GM12873 (cell line): ENCODE data around the gene COX8A.
A peak's percentile ranks its signal among the peaks of the same experiment; 100 is the strongest.

Experiments used
- TF ChIP-seq, protein P1 (sequence below): IDR thresholded peaks from 2 replicates; pipeline ENCODE4 v1.5.1; 2012; ENCODE audit warnings: low read depth, mild to moderate bottlenecking, moderate library complexity, low read length, control low read depth; ENCODE audit not compliant: insufficient read depth; ENCODE audit errors: missing control alignments

Gene COX8A

DNA sequence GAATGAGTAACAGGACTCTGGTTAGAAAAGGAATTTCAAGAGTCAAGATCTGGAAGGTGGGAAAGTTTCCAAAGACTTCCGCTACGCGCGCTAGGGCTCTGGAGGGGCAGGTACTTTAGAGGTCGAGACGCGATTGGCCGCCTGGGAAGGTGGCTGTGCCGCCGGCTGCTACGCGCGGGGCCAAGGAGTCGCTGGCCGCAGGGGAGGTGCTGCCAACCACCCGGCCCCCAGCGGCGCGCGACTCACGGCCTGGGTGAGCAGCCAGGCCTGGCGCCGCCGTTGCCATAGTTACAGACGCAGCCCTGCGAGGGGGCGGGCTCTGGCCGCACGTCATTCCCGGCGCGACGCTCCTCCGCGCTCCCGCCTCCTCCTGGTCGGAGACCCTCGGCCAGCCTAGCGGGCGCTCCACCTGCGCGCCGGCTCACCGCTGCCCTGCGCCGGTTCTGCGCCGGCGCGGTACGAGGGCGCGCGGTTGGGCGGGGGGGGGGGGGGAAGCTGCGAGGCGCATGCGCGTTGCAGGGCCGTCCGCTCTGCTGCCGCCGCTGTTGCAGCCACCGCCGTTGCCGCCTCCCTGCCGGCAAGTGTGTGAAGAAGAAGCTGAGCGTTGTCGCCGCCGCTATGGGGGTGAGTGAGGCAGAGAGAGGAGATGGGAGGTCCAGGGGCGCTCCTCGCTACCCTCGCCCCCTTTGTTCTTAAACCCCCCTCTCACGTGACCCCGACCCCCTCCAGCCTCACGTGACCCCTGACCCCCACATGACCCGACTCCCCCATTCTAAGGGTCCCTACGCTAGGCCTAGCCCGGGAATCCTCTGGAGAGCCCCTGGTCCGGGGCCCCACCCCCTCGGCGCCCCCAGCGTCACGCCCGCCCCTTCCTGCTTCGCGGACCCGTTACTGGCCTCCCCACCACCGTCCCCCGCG, 35.7 kb upstream of the COX8A start, which contains the start of gene NAA40:
Gene NAA40, plus strand, starts transcription at position 524 of the 918 bp plus-strand sequence. Its CDS starts 95 bp downstream, at position 619.
- TF ChIP-seq, protein P1, sequence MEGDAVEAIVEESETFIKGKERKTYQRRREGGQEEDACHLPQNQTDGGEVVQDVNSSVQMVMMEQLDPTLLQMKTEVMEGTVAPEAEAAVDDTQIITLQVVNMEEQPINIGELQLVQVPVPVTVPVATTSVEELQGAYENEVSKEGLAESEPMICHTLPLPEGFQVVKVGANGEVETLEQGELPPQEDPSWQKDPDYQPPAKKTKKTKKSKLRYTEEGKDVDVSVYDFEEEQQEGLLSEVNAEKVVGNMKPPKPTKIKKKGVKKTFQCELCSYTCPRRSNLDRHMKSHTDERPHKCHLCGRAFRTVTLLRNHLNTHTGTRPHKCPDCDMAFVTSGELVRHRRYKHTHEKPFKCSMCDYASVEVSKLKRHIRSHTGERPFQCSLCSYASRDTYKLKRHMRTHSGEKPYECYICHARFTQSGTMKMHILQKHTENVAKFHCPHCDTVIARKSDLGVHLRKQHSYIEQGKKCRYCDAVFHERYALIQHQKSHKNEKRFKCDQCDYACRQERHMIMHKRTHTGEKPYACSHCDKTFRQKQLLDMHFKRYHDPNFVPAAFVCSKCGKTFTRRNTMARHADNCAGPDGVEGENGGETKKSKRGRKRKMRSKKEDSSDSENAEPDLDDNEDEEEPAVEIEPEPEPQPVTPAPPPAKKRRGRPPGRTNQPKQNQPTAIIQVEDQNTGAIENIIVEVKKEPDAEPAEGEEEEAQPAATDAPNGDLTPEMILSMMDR = peak; percentile 4

DNA sequence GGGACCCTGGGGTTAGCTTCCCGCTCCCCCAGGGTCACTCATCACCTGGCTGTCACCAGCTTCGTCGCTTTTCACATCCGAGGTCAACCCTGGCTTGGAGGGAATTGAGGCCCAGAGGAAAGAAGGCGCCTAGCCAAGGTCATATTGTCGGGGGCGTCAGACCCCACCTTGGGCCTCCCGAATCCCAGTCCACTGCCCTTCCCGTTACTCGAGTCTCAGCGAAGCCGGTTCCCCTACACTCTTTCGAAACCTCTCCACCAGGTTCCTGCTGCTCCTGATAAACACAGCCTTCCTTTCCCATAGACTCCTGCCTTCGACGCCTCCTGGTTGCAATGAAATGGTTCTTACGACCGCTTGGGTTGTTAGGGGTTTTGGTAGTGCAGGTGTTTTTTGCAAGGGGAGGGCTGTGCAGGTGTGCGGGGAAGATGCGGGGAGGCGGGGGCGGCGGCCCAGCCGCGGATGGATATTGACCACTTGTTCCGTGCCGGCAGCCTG, 35.0 kb upstream of the COX8A start:
- TF ChIP-seq, protein P1 = no peak

DNA sequence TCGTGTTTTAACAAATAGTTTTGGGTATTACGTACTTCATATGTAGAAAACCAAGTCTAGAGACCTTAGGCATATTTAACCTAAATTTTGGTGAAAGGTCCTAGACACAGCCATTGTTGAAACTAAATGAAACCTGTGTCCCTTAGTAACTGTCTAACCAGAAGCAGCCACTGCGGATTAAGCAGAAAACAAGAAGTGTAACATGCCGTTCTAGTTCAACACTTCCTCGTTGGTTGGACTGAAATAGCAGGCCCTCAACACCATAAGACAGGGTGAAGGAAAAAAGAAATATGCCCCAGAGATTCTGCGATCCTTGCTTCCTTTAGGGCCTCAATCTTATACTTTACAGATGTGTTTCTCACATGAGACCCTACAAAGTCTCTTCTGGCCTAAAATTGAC, 33.6 kb upstream of the COX8A start:
- TF ChIP-seq, protein P1 = no peak

DNA sequence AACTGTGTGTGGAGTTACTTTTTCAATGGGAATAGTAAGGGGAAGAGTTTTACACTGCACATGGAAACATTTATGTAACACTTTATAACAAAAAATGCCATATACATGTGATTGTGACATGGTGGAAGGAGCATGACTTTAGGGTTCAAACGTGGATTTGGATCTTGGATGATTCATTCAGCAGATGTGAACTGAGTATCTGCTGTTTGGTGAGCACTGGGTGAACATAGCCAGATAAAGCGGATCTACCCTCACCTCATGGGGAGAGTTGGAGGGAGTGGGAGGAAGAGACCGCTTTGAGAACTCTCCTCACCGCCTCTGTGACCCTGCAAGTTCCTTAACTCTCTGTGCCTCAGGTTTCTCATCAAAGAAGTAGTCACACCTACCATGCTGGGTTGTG, 32.5 kb upstream of the COX8A start:
- TF ChIP-seq, protein P1 = no peak

DNA sequence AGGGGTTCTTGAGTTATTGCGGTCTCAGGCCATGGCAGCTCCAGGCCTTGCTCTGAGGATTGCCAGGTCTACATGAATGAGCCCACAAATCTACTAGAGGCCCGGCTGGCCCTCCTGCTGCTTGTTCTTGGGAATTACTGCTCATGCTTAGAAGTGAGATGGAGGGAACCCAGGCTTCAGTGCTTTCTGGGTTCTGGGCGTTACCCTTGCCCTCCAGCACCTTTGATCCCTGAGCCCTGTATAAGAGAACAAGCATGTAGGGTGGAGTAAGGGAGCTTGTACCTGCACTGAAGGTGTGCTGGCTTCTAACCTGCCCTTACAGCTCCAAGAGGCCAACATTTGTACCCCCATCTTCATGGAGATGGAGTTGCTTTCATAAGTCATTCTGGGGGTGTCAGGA, 31.6 kb upstream of the COX8A start:
- TF ChIP-seq, protein P1 = no peak

DNA sequence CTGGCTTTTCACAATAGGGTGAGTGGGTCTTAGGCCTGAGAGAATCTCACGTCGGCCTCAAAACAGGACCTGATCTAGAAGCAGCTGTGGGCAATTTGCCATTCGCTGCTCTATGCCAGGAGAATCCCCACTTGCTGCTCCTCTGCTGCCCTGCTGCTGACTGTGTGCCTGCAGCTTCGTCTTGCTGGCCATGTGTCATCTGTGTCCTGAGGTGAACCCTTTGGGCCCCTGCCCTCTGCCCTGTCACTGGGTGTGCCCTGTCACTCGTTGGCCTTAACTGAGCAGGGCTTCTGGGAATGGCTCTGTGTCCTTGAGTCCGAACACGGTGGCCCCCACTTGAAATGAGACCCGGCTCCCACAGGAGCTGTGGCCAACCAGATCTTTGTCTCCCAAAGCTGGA, 29.4 kb upstream of the COX8A start:
- TF ChIP-seq, protein P1 = no peak

DNA sequence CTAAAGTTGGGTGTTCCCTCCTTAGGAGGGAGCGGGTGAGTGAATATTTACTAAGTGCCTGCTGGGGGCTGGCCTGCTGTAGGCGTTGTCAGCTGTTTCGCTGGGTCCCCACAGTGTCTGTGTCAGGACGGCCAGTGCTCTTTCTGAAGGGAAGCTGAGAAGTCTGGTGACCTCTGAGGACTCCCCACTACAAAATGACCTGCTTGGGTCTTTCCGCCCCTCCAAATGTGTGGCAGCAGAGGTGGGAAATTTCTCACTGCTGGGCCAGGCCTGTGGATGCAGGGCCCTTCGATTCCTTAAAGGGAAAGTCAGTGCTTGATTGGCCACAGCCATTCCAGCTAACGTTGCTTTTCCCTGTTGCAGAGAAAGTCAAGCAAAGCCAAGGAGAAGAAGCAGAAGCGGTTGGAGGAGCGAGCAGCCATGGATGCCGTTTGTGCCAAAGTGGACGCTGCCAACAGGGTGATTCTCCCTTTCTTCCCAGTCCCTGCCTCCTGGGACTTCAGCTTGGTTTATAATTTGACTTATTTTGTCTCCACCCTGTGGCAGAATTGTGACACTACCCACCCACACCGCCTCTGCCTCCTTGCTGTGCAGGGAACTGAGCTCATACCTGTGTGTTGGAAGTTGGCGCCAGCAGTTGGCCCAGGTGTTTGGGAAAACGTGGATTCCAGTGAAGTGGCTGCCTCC, 28.8 kb upstream of the COX8A start:
- TF ChIP-seq, protein P1 = peak; percentile 70
